Lower leg skin (tissue), 3 donors: Measurements from ENCODE around the gene NINL.

ENCODE experiments used
- CTCF ChIP-seq, 3 donors: fragments of 450-650 bp; IDR thresholded peaks; one replicate each; pipeline ENCODE4 v1.5.1; 2016; ENCODE audit warnings: antibody characterized with exemption in 3 of 3, mild to moderate bottlenecking in 3 of 3, moderate library complexity in 2 of 3
- POLR2A ChIP-seq, 2 donors: fragments of 450-650 bp; IDR thresholded peaks; one replicate each; pipeline ENCODE4 v1.6.1; 2016 to 2017; ENCODE audit warnings: antibody characterized with exemption in 2 of 2, mild to moderate bottlenecking in 1 of 2, moderate library complexity in 1 of 2

- no peak for TF ChIP-seq CTCF (IDR thresholded peaks at IDR 0.05)
- no peak for TF ChIP-seq POLR2A (IDR thresholded peaks at IDR 0.05)
These were observed 74.6 kb downstream of the NINL start for GRCh38 chr20:25510721-25511120.
